OCI-LY3 (cell line): ENCODE data around the gene SLC43A2.
"Not testable (repeated sequence)": the region's sequence is repeated elsewhere in the genome, so short reads cannot be mapped to it uniquely, and the experiment has no call there.

Experiments used
- H2AFZ ChIP-seq: fragments of 200-600, 300-600 bp; shearing (Covaris generic); 2 replicates; pipeline ENCODE4 v1.6.0; 2014; ENCODE audit warnings: antibody characterized with exemption, low read depth, low read length
- H3K27ac ChIP-seq: fragments of 200-600, 300-600 bp; sonication (generic); 2 replicates; pipeline ENCODE4 v1.5.1; 2014; ENCODE audit warnings: mild to moderate bottlenecking, low read length, moderate library complexity, mixed read lengths
- H3K27me3 ChIP-seq: fragments of 200-600, 300-600 bp; sonication (generic); 2 replicates; pipeline ENCODE4 v1.6.1; 2014; ENCODE audit warnings: low read depth, low read length, mixed read lengths
- H3K36me3 ChIP-seq: fragments of 200-600, 300-600 bp; sonication (generic); replicated peaks from 2 replicates; pipeline ENCODE3; 2014; ENCODE audit warnings: low read depth, low read length, mixed read lengths
- H3K4me1 ChIP-seq: fragments of 300-600, 200-600 bp; sonication (generic); 2 replicates; pipeline ENCODE4 v1.6.1; 2014; ENCODE audit warnings: low read length, mixed read lengths
- H3K4me2 ChIP-seq: fragments of 200-600, 300-600 bp; sonication (generic); 2 replicates; pipeline ENCODE4 v1.6.1; 2014; ENCODE audit warnings: low read length, mixed read lengths
- H3K4me3 ChIP-seq: fragments of 300-600, 200-600 bp; sonication (generic); 2 replicates; pipeline ENCODE4 v1.5.1; 2014; ENCODE audit warnings: antibody characterized with exemption, mild to moderate bottlenecking, low read length, moderate library complexity
- H3K79me2 ChIP-seq: fragments of 300-600, 200-600 bp; shearing (Covaris generic); 2 replicates; pipeline ENCODE4 v1.6.1; 2014; ENCODE audit warnings: mild to moderate bottlenecking, low read length, mixed read lengths
- H3K9ac ChIP-seq: fragments of 300-600, 200-600 bp; shearing (Covaris generic); 2 replicates; pipeline ENCODE4 v1.6.0; 2014; ENCODE audit warnings: mild to moderate bottlenecking, low read length, moderate library complexity
- H3K9me3 ChIP-seq: fragments of 200-600, 300-600 bp; shearing (Covaris generic); 2 replicates; pipeline ENCODE4 v1.6.1; 2014; ENCODE audit warnings: low read length, mixed read lengths; ENCODE audit not compliant: insufficient read depth
- H4K20me1 ChIP-seq: fragments of 200-600, 300-600 bp; sonication (generic); 2 replicates; pipeline ENCODE4 v1.6.1; 2016; ENCODE audit warnings: low read length, mixed read lengths; ENCODE audit not compliant: insufficient read depth
- CTCF ChIP-seq: fragments of 200-600, 300-600 bp; sonication (generic); IDR thresholded peaks from 2 replicates; pipeline ENCODE4 v1.5.1; 2014; ENCODE audit warnings: antibody characterized with exemption, low read length, low read depth
- EZH2phosphoT487 ChIP-seq: fragments of 200-600 bp; shearing (Covaris generic); IDR thresholded peaks from 2 replicates; pipeline ENCODE4 v1.6.1; 2018; ENCODE audit warnings: antibody characterized with exemption, mixed run types, low read depth

SLC43A2 gene

GRCh38 chr17:1627982-1628855 lies at the start of gene SLC43A2:
Gene SLC43A2 (minus strand): TSS chr17:1628834. CDS start chr17:1627874, 960 bp downstream.
- peak within 1 kb of the TSS; percentile 99 for H3K4me2 ChIP-seq
- peak within 1 kb of the TSS; percentile 46 for H2AFZ ChIP-seq
- no peaks in the 10 kb centered on the region for H3K9me3 ChIP-seq
- peak within 1 kb of the TSS; percentile 97 for H3K4me3 ChIP-seq
- H4K20me1 ChIP-seq: no peaks in the 10 kb centered on the region
- H3K79me2 ChIP-seq: no peaks in the 10 kb centered on the region
- TF ChIP-seq EZH2phosphoT487: no peak
- no peak for TF ChIP-seq CTCF
- peak within 1 kb of the TSS; percentile 81 for H3K9ac ChIP-seq
- no peaks in the 10 kb centered on the region for H3K36me3 ChIP-seq
- H3K4me1 ChIP-seq: peaks cover 25% of the 10 kb centered on the region
- peaks cover 3% of the 10 kb centered on the region for H3K27me3 ChIP-seq
- peak within 1 kb of the TSS; percentile 61 for H3K27ac ChIP-seq

- Histone ChIP-seq H3K4me2 (no peak overlapping the region), H4K20me1 (peaks cover 3% of the 10 kb centered on the region; the same call in 1 of the 2 replicates), H3K4me3 (no peak overlapping the region), H3K4me1 (no peaks in the 10 kb centered on the region), H3K9me3 (no peaks in the 10 kb centered on the region), H3K9ac (no peak overlapping the region), H2AFZ (no peak overlapping the region), H3K36me3 (peaks cover 76% of the 10 kb centered on the region), H3K27ac (no peak overlapping the region), H3K79me2 (peaks cover 2% of the 10 kb centered on the region), H3K27me3 (no peaks in the 10 kb centered on the region)
- TF ChIP-seq CTCF (no peak), EZH2phosphoT487 (no peak)
Measured at GRCh38 chr17:1676401-1676800, 47.8 kb upstream of the SLC43A2 start.

- no peak overlapping the region for H3K4me3 ChIP-seq
- H3K9me3 ChIP-seq: no peaks in the 10 kb centered on the region
- H3K9ac ChIP-seq: no peak overlapping the region
- H3K36me3 ChIP-seq: peaks cover 65% of the 10 kb centered on the region
- no peaks in the 10 kb centered on the region for H3K27me3 ChIP-seq
- H2AFZ ChIP-seq: no peak overlapping the region
- H3K4me2 ChIP-seq: no peak overlapping the region
- H3K79me2 ChIP-seq: peaks cover 11% of the 10 kb centered on the region; the same call in 1 of the 2 replicates
- TF ChIP-seq EZH2phosphoT487: no peak
- no peak for TF ChIP-seq CTCF
- no peak overlapping the region for H3K27ac ChIP-seq
- 0 out of 2 replicates have a peak, but pooled peaks cover 4% of the 10 kb centered on the region for H4K20me1 ChIP-seq
- no peaks in the 10 kb centered on the region for H3K4me1 ChIP-seq
Measured at GRCh38 chr17:1673041-1673785, 44.6 kb upstream of the SLC43A2 start.

GRCh38 chr17:1663934-1664333 lies 35.3 kb upstream of the SLC43A2 start:
- not testable (repeated sequence) for H3K9ac ChIP-seq, H3K4me2 ChIP-seq, H3K79me2 ChIP-seq, H3K4me1 ChIP-seq, H3K4me3 ChIP-seq, H3K9me3 ChIP-seq, H3K27me3 ChIP-seq, H3K27ac ChIP-seq, H2AFZ ChIP-seq, H4K20me1 ChIP-seq
- H3K36me3 ChIP-seq: peaks cover 40% of the 10 kb centered on the region
